DND-41 (cell line): ENCODE results near the gene SND1.

Experiments
- EZH2 ChIP-seq: IDR thresholded peaks from 3 replicates; pipeline ENCODE4 v1.6.1; 2012; ENCODE audit warnings: borderline replicate concordance, low read depth, mild to moderate bottlenecking, moderate library complexity, low read length, inconsistent platforms; ENCODE audit not compliant: severe bottlenecking
- TF ChIP-seq, protein P1 (sequence below): IDR thresholded peaks from 2 replicates; pipeline ENCODE4 v1.5.1; 2012; ENCODE audit warnings: borderline replicate concordance, low read length, moderate library complexity, mild to moderate bottlenecking; ENCODE audit not compliant: poor library complexity, severe bottlenecking; ENCODE audit errors: extremely low read depth

DNA sequence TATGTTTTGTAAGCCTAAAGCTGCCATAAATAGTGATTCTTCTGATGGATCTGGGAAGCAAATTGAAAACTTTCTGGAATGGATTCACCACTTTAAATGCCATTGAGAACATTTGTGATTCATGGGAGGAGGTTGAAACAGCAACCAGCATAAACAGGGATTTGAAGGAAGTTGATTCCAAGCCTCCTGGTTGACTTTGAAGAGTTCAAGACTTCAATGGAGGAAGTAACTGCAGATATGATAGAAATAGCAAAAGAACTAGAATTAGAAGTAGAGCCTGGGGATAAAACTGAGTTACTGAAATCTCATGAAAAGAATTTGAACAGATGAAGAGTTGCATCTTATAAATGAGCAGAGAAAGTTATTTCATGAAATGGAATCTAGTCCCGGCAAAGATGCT, 280.1 kb downstream of the SND1 start:
- TF ChIP-seq, protein P1, sequence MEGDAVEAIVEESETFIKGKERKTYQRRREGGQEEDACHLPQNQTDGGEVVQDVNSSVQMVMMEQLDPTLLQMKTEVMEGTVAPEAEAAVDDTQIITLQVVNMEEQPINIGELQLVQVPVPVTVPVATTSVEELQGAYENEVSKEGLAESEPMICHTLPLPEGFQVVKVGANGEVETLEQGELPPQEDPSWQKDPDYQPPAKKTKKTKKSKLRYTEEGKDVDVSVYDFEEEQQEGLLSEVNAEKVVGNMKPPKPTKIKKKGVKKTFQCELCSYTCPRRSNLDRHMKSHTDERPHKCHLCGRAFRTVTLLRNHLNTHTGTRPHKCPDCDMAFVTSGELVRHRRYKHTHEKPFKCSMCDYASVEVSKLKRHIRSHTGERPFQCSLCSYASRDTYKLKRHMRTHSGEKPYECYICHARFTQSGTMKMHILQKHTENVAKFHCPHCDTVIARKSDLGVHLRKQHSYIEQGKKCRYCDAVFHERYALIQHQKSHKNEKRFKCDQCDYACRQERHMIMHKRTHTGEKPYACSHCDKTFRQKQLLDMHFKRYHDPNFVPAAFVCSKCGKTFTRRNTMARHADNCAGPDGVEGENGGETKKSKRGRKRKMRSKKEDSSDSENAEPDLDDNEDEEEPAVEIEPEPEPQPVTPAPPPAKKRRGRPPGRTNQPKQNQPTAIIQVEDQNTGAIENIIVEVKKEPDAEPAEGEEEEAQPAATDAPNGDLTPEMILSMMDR = no peak
- no peak for TF ChIP-seq EZH2
